ENCODE results near the gene IL17RB.

IL17RB gene

GRCh38 chr3:53820756-53821580, 25.4 kb upstream of the IL17RB start:
- no peak for TF ChIP-seq CREB1 (IDR thresholded peaks at IDR 0.05; ENCODE audit: low read depth)
- no peak for TF ChIP-seq FOXM1 (IDR thresholded peaks at IDR 0.05; ENCODE audit: borderline replicate concordance, low read depth)
- no peak for TF ChIP-seq RAD21 (IDR thresholded peaks at IDR 0.05; ENCODE audit: low read depth)
- no peak for TF ChIP-seq MAX (IDR thresholded peaks at IDR 0.05)
- TF ChIP-seq EGR1 (IDR thresholded peaks at IDR 0.05) = no peak
- TF ChIP-seq NFIC (IDR thresholded peaks at IDR 0.05) = no peak
- no peak for TF ChIP-seq CEBPB (IDR thresholded peaks at IDR 0.05)
- TF ChIP-seq TCF12 (IDR thresholded peaks at IDR 0.05; ENCODE audit: low read depth) = no peak
- TF ChIP-seq TAF1 (IDR thresholded peaks at IDR 0.05; ENCODE audit: low read depth) = no peak
- no peak for TF ChIP-seq ZBTB7A (IDR thresholded peaks at IDR 0.05; ENCODE audit: low read depth)
- no peak for TF ChIP-seq USF1 (IDR thresholded peaks at IDR 0.05)
- TF ChIP-seq YY1 (IDR thresholded peaks at IDR 0.05; ENCODE audit: low read depth) = no peak
- no peak for TF ChIP-seq EP300 (IDR thresholded peaks at IDR 0.05; ENCODE audit: borderline replicate concordance)
- TF ChIP-seq REST (IDR thresholded peaks at IDR 0.05; ENCODE audit: low read depth) = no peak
- TF ChIP-seq TEAD4 (IDR thresholded peaks at IDR 0.05) = no peak

GRCh38 chr3:53821631-53822121, 24.7 kb upstream of the IL17RB start:
- TF ChIP-seq TAF1 (IDR thresholded peaks at IDR 0.05; ENCODE audit: low read depth) (no peak), EP300 (IDR thresholded peaks at IDR 0.05; ENCODE audit: borderline replicate concordance) (no peak), CREB1 (IDR thresholded peaks at IDR 0.05; ENCODE audit: low read depth) (no peak), USF1 (IDR thresholded peaks at IDR 0.05) (no peak), CEBPB (IDR thresholded peaks at IDR 0.05) (no peak), ZBTB7A (IDR thresholded peaks at IDR 0.05; ENCODE audit: low read depth) (no peak), EGR1 (IDR thresholded peaks at IDR 0.05) (no peak), REST (IDR thresholded peaks at IDR 0.05; ENCODE audit: low read depth) (no peak), RAD21 (IDR thresholded peaks at IDR 0.05; ENCODE audit: low read depth) (no peak), TEAD4 (IDR thresholded peaks at IDR 0.05) (no peak), TCF12 (IDR thresholded peaks at IDR 0.05; ENCODE audit: low read depth) (no peak), FOXM1 (IDR thresholded peaks at IDR 0.05; ENCODE audit: borderline replicate concordance, low read depth) (no peak), NFIC (IDR thresholded peaks at IDR 0.05) (no peak), YY1 (IDR thresholded peaks at IDR 0.05; ENCODE audit: low read depth) (no peak), MAX (IDR thresholded peaks at IDR 0.05) (no peak)

GRCh38 chr3:53822331-53822741, 24.0 kb upstream of the IL17RB start:
- TF ChIP-seq REST (IDR thresholded peaks at IDR 0.05; ENCODE audit: low read depth) (no peak), EP300 (IDR thresholded peaks at IDR 0.05; ENCODE audit: borderline replicate concordance) (no peak), CEBPB (IDR thresholded peaks at IDR 0.05) (no peak), TCF12 (IDR thresholded peaks at IDR 0.05; ENCODE audit: low read depth) (no peak), FOXM1 (IDR thresholded peaks at IDR 0.05; ENCODE audit: borderline replicate concordance, low read depth) (no peak), YY1 (IDR thresholded peaks at IDR 0.05; ENCODE audit: low read depth) (no peak), TEAD4 (IDR thresholded peaks at IDR 0.05) (no peak)

All from Ishikawa (cell line).